ENCODE data around the gene MAN1A2. TPM values are rescaled to one million over a fixed set of nuclear protein-coding genes. Genes with fewer than 3 reads are reported as not detected.
A peak's percentile ranks its signal among the peaks of the same experiment; 100 is the strongest.
"Not testable (repeated sequence)": the region's sequence is repeated elsewhere in the genome, so short reads cannot be mapped to it uniquely, and the experiment has no call there.

Gene MAN1A2
- total RNA-seq, 1 donor from 2014 or later, result 50.0 TPM

- intact Hi-C loops (cut with DNase I), result no loop called here
- DNase-seq (ENCODE audit: low spot score) (no peak), ATAC-seq (no peak)
Measured at GRCh38 chr1:117453958-117454357, 86.7 kb downstream of the MAN1A2 start.

GRCh38 chr1:117458410-117458809 lies 91.2 kb downstream of the MAN1A2 start:
- ATAC-seq; DNase-seq (ENCODE audit: low spot score); intact Hi-C loops (cut with DNase I): not testable (repeated sequence)

GRCh38 chr1:117466761-117467160 lies 99.5 kb downstream of the MAN1A2 start:
- intact Hi-C loops (cut with DNase I), result no loop called here
- no peak for DNase-seq (ENCODE audit: low spot score)
- ATAC-seq, result no peak

GRCh38 chr1:117467336-117467735 lies 100.1 kb downstream of the MAN1A2 start:
- intact Hi-C loops (cut with DNase I), result no loop called here
- ATAC-seq (no peak), DNase-seq (ENCODE audit: low spot score) (no peak)

- ATAC-seq (no peak), DNase-seq (ENCODE audit: low spot score) (no peak)
- intact Hi-C loops (cut with DNase I), result no loop called here
Measured at GRCh38 chr1:117473063-117473462, 105.8 kb downstream of the MAN1A2 start.

- intact Hi-C loops (cut with DNase I); ATAC-seq: not testable (repeated sequence)
Measured at GRCh38 chr1:117475495-117475894, 108.2 kb downstream of the MAN1A2 start.

GRCh38 chr1:117479086-117479485 lies 111.8 kb downstream of the MAN1A2 start:
- ATAC-seq (no peak), DNase-seq (ENCODE audit: low spot score) (no peak)
- intact Hi-C loops (cut with DNase I), result no loop called here

More at GRCh38 chr1:117475495-117475894, 108.2 kb downstream of the MAN1A2 start:
- DNase-seq (ENCODE audit: low spot score), result not testable (repeated sequence)

GRCh38 chr1:117481410-117481809 lies 114.2 kb downstream of the MAN1A2 start:
- no peak for ATAC-seq
- intact Hi-C loops (cut with DNase I), result no loop called here

GRCh38 chr1:117493906-117494305 lies 126.7 kb downstream of the MAN1A2 start:
- no peak for DNase-seq (ENCODE audit: low spot score)
- no peak for ATAC-seq
- intact Hi-C loops (cut with DNase I), result no loop called here

More at GRCh38 chr1:117481410-117481809, 114.2 kb downstream of the MAN1A2 start:
- DNase-seq (ENCODE audit: low spot score), result no peak

- ATAC-seq, result no peak
- intact Hi-C loops (cut with DNase I), result no loop called here
Measured at GRCh38 chr1:117495068-117495467, 127.8 kb downstream of the MAN1A2 start.

GRCh38 chr1:117499071-117499470 lies 131.8 kb downstream of the MAN1A2 start:
- ATAC-seq (no peak), DNase-seq (ENCODE audit: low spot score) (no peak)
- intact Hi-C loops (cut with DNase I), result no loop called here

More at GRCh38 chr1:117495068-117495467, 127.8 kb downstream of the MAN1A2 start:
- no peak for DNase-seq (ENCODE audit: low spot score)

- no peak for ATAC-seq
Measured at GRCh38 chr1:117500584-117500983, 133.3 kb downstream of the MAN1A2 start.

GRCh38 chr1:117501281-117501680 lies 134.0 kb downstream of the MAN1A2 start:
- no peak for ATAC-seq
- intact Hi-C loops (cut with DNase I), result no loop called here
- DNase-seq (ENCODE audit: low spot score), result no peak

More at GRCh38 chr1:117500584-117500983, 133.3 kb downstream of the MAN1A2 start:
- no peak for DNase-seq (ENCODE audit: low spot score)
- intact Hi-C loops (cut with DNase I), result no loop called here

GRCh38 chr1:117511273-117511672 lies 144.0 kb downstream of the MAN1A2 start:
- intact Hi-C loops (cut with DNase I), result loop anchor here (10.0 kb wide), 1 partner anchor 244 kb away; no protein-coding TSS in a partner anchor
- ATAC-seq (no peak), DNase-seq (ENCODE audit: low spot score) (no peak)

GRCh38 chr1:117512728-117513321 lies 145.6 kb downstream of the MAN1A2 start:
- DNase-seq (ENCODE audit: low spot score) (no peak), ATAC-seq (no peak)
- intact Hi-C loops (cut with DNase I), result loop anchor here (10.0 kb wide), 1 partner anchor 242 kb away; no protein-coding TSS in a partner anchor

- ATAC-seq, result no peak
- intact Hi-C loops (cut with DNase I), result no loop called here
- DNase-seq (ENCODE audit: low spot score), result no peak
Measured at GRCh38 chr1:117523111-117523510, 155.9 kb downstream of the MAN1A2 start.

GRCh38 chr1:117527074-117527473 lies 159.8 kb downstream of the MAN1A2 start:
- no peak for ATAC-seq
- intact Hi-C loops (cut with DNase I), result no loop called here
- no peak for DNase-seq (ENCODE audit: low spot score)

- intact Hi-C loops (cut with DNase I), result no loop called here
- ATAC-seq (no peak), DNase-seq (ENCODE audit: low spot score) (no peak)
Measured at GRCh38 chr1:117527566-117528102, 160.4 kb downstream of the MAN1A2 start.

GRCh38 chr1:117529683-117530082 lies 162.4 kb downstream of the MAN1A2 start:
- intact Hi-C loops (cut with DNase I), result no loop called here
- ATAC-seq, result no peak
- DNase-seq (ENCODE audit: low spot score), result no peak

GRCh38 chr1:117531222-117531621 lies 164.0 kb downstream of the MAN1A2 start:
- no peak for DNase-seq (ENCODE audit: low spot score)
- intact Hi-C loops (cut with DNase I), result no loop called here
- no peak for ATAC-seq

GRCh38 chr1:117534995-117535467 lies 167.8 kb downstream of the MAN1A2 start:
- intact Hi-C loops (cut with DNase I), result no loop called here
- DNase-seq (ENCODE audit: low spot score) (no peak), ATAC-seq (peak; percentile 93)
